ENCODE measurements around the gene NPIPB2.
A peak's percentile ranks its signal among the peaks of the same experiment; 100 is the strongest.
"Not testable (repeated sequence)": the region's sequence is repeated elsewhere in the genome, so short reads cannot be mapped to it uniquely, and the experiment has no call there.

Gene NPIPB2

DNA sequence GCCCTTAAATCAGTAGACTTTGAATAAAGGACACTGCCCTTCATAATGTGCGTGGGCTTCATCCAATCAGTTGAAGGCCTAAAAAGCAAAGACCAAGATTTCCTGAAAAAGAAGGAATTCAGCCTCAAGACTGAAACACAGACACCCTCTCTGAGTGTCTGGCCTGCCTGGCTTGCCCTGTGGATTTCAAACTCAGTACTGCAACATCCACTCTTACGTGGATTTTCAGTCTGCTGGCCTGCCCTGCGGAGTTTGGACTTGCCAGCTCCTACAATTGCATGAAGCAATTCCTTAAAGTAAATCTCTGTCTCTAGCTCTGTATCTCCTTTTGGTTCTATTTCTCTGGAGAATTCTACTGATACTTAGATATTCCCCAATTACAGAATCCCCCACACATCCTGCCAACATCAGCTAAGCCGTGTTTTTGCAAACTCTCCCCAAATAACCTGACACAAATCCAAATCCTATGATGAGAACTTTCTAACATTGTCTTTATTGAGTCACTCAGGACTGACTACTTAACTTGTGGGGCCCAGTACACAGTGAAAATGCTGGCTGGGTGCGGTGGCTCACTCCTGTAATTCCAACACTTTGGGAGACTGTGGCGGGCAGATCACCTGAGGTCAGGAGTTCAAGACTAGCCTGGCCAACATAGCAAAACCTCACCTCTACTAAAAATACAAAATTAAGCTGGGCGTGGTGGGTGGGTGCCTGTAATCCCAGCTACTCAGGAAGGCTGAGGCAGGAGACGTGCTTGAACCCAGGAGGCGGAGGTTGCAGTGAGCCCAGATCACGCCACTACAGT, 15.9 kb upstream of the NPIPB2 start:
- DNase-seq (ENCODE audit: low read depth) = no peak

DNA sequence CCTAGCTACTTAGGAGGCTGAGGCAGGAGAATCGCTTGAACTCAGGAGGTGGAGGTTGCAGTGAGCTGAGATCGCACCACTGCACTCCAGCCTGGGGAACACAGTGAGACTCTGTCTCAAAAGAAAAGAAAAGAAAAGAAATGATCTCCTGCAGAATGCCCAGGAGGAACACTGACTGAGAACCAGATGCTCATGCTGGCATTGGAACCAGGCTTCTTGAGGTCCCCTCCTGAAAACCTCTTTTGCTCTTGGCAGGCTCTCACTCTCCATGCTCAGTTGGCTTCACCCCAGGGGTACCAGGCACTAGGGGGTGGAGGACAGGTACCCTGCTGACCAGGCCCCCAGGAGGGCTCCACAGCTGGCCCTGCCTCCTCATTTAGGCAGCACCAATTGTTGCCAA, 14.7 kb upstream of the NPIPB2 start:
- no peak for DNase-seq (ENCODE audit: low read depth)

DNA sequence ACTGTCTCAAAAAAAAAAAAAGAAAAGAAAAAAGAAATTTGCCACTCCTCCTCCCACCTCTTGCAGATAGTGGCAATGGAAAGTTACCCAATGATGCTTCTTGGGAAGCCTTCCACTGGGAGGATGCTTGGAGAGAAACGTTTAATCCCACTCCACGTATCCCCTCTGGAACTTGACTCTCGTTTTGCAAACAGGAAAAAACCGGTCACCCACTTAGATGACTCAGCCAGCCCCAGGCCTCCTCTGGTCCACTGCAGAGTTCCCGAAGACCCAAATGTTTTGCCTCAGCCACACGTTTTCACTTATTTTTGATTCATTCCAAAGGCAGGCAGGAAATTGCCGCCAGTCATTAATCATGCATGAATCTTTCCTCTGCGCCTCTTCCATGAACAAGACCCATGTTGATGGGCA, 13.9 kb upstream of the NPIPB2 start:
- DNase-seq (ENCODE audit: low read depth) = no peak

DNA sequence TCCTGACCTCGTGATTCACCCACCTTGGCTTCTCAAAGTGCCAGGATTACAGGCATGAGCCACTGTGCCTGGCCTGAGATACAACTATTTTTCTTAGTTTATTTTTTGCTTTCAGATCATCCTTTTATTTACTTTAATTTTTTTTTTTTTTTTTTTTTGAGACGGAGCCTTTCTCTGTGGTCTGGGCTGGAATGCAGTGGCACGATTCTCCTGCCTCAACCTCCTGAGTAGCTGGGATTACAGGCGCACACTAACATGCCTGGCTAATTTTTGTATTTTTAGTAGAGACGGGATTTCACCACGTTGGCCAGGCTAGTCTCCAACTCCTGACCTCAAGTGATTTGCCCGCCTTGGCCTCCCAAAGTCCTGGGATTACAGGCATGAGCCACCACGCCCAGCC, 11.7 kb upstream of the NPIPB2 start:
- DNase-seq (ENCODE audit: low read depth) = not testable (repeated sequence)

DNA sequence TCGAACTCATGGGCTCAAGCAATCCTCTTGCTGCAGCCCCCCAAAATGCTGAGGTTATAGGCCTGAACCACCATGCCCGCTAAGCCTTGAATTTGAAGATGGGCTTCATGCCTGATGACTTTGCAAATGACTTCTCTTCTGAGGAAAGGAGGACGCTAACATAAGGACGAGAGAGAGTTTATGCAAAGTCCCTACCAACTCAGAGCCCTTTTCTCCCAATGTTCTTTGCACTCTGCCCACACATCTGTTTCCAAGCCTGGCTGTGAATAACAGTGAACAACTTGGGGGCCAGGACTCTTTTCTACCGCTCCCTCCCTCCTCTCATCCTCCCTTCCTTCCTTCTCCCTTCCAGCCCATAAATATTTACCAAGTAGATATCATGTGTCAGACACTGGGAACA, 8.5 kb upstream of the NPIPB2 start:
- DNase-seq (ENCODE audit: low read depth) = no peak

DNA sequence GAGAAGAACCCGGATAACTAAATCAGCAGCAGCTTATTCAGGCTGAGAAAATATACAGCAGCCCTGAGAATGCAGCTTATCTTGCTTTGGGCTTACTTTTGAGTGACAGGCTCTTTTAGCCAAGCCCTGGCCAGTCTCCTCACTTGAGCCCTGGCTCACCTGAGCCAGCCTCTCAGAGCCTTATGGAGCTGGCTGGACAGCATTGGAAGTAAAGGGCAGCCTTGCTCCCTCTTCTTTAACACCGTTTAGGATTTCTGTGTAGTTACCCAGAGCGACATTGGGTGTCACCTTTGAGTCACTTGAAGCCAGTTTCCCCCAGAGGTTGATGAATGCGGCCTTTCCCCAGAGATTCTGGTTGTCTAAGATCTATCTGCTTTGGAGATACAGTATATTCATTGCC, 7.7 kb upstream of the NPIPB2 start:
- DNase-seq (ENCODE audit: low read depth) = no peak

DNA sequence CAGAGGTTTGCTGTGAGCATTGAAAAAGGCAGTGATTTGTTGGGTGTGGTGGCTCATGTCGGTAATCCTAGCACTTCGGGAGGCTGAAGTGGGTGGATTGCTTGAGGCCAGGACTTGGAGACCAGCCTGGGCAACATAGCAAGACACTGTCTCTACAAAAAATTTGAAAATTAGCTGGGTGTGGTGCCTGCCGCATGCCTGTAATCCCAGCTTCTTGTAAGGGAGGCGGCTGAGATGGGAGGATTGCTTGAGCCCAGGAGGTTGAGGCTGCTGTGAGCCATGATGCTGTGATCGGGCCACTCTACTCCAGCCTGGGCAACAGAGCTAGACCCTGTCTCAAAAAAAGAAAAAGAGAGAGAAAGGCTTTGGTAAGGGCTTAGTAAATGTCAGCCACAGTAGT, 7.0 kb upstream of the NPIPB2 start:
- no peak for DNase-seq (ENCODE audit: low read depth)

DNA sequence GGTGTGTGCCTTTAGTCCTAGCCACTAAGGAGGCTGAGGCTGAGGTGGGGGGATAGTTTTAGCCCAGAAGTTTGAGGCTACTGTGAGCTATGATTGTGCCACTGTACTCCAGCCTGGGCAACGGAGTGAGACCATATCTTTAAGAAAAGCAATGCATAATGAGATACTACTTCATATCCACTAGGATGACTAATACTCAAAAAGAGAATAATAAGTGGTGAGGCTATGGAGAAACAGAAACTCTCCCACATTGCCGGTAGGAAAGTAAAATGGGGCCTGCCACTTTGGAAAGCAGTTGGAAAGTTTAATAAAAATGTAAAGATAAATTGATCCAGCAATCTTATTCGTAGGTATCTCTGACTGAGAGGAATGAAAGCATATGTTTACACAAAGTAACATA, 4.6 kb upstream of the NPIPB2 start:
- no peak for DNase-seq (ENCODE audit: low read depth)

DNA sequence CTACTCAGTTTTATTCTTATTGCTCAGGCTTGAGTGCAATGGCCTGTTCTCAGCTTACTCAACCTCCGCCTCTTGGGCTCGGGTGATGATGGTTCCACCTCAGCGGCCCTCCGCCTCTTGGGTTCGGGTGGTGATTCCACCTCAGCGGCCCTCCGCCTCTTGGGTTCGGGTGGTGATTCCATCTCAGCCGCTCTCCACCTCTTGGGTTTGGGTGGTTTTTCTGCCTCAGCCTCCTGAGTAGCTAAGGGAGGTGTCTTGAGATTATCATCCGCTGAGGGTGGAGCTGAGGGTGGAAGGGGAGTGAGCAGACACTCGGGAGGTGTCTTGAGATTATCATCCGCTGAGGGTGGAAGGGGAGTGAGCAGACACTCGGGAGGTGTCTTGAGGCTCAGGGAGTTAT, 14.5 kb downstream of the NPIPB2 start:
- not testable (repeated sequence) for DNase-seq (ENCODE audit: low read depth)

DNA sequence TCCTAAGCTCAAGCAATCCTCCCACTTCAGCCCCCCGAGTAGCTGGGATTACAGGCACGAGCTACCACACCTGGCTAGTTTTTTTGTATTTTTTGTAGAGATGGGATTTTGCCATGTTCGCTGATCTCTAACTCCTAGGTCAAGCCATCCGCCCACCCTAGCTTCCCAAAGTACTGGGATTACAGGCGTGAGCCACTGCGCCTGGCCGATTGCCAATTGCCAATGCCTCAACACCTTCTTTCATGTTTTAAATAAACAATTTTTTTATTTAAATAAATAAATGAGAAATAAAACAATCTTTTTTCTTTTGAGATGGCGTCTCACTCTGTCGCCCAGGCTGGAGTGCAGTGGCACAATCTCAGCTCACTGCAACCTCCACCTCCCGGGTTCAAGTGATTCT, 17.8 kb downstream of the NPIPB2 start:
- DNase-seq (ENCODE audit: low read depth) = not testable (repeated sequence)

DNA sequence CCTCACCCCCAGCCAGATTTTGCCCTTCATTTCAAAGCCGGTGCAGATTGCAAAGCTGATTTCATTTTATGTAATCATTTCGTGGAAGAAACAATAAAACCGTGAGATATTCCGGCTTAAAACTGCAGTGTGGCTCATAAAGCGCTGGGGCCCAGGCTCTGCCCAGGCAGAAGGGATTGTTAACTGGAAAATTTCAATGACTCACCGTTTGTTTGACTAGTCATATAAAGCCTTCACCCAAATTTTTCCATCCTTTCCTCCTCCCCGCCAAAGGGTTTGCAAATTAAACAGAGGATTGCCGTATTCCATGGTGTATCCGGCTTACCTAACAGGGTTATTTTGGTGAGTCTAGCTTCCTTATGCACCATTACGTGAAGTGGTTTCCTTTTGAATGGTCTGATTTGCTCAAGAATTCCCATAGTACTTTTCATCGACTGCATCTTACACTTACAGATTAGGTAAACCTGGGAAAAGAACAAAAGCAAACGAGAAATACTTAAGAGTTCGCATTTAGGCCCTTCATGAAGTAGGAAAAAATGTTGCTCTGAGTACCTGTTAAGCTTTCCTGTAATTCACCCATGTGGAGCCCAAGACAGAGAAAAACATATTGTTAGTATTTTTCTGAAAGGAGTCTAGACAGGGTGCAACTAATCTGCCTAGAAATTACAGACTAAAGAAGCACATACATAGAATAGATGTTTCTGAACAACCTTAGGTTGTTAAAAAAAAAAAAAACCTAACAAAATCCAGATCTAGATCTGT, 25.1 kb downstream of the NPIPB2 start:
- DNase-seq (ENCODE audit: low read depth) = no peak

DNA sequence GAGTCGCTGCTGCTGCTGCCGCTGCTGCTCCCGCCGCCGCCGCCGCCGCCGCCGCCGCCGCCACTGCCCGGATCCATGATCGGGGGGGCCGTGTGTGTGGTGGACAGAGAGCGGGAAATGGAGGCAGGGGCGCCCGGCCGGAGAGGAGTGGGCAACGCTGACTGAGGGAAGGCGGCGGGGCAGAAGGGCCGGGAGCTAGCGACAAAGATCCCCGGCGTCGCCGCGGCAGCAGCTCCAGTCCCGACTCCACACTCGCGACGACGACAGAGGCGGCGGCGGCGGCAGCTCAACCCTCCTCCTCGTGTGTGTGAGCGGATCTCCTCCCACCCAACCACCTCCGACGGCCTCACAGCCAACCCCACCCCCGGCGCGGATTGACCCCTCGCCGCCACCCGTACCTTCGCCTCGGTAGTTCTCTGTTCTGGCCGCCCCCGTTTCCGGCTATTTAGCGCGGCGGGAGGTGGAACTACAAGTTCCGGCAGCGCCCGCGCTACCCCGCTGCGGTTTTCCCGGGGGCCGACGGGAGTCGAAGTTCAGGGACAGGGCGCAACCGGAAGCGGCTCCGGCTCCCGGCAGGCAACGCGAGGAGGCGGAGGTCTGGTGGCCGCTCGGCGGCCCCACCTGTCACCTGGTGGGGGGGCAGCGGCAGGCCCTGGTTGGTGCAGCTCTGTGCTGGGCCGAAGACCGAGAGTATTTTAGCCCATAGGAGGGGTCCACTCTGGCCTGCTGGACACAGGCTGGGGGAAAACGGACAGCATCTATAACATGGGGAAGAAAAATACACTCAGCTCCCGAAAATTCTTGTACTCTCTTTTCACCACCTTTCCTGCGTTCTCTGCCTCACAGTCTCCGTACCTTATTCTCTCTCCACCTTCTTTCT, 26.0 kb downstream of the NPIPB2 start, which contains the start of gene GSPT1:
Gene GSPT1 (minus strand): TSS at position 313 of the 880 bp plus-strand sequence. CDS start 236 bp downstream, at position 77.
- peak; percentile 97 for DNase-seq (ENCODE audit: low read depth)

DNA sequence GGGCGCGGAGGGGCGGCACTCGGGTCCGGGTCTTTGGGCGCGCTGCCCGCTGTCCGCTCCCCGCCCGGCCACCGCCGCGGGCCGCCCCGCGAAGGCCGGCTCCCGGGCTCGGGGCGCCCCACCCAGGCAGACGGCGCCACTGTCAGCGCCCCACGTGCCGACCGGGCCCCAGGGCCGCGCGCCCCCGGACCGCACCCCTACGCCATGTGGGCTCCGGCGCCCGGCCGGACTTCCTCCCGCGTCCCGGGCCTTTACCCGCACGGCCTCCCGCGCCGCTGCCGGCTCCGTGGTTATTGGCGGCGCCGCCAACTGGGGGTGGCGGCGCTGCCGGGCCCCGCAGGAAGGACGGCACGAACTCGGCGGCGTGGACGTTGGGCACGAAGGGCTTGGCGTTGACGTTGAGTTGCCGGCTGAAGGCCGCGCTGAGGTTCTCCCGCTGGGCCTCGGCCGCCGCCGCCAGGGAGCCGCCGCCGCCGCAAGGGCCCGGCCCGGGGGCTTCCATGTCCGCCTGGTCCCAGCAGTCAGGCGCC, 26.7 kb downstream of the NPIPB2 start:
- no peak for DNase-seq (ENCODE audit: low read depth)

DNA sequence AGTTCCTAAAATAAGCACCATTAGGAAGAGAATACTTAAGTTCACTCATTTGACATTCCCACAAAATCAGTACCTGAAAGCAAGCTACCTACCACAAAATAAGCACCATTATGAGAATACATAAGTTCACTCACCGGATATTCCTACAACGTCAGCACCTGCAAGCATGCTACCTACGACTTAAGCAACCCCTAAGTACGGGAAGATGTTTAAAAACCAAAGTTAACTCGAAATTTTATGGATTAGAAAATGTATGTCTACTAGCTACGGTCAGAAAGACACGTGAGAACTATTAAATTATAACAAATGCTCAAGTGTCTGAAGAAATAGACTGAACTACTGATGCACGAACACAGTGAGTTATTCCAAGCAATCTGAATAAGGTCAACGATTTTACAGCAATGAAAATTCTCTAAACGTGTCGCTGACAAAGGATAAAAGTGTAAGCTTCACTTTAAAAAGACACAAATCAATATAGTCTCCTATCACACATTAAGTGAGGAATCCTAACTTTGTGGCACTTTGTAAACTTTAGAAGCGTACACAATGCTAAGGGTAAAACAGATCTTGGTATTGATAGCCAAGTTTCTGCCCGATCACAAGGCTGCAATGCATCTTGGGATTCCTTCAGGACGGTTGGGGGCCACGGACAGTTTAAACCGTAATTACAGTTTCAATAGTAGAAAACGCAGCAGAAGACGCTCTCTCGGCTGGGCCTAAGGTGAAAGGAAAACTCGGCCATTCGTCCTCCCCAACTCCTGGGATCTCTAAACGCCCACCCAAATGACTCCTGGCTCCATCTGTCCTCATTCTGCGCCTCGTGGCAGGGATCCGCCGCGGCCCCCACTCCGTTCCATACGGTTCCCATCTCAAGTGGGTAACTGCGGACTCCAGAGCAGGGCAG, 27.4 kb downstream of the NPIPB2 start:
- peak; percentile 10 for DNase-seq (ENCODE audit: low read depth)

DNA sequence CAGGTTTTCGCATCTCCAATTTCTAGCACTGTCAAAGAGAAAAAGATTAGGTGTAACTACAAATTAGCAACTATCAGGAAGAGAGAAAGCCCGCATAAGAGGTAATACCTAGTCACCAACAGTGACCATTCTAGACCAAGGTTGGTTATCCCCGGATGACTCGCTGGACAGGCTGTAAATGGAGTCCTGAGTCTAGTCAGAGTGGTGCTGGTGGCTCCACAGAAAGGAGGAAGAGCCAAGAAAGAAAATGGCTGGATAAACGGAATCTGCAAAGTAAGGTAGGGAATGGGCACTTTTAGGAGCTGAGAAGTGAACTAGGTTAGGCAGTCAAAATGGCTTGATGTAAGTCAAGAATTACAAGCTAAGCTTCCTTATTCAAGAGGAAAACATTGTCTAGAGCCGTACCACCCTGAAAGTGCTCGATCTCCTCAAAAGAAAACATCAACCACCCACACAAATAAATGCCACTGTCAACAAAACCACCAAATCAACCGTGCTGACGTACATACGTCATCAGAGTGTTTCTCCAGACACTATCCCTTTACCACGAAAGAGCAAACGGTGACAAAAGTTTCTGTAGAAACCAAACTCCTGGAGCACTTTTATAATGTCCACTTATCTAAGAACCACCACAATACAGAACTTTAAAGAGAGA, 28.3 kb downstream of the NPIPB2 start:
- no peak for DNase-seq (ENCODE audit: low read depth)

DNA sequence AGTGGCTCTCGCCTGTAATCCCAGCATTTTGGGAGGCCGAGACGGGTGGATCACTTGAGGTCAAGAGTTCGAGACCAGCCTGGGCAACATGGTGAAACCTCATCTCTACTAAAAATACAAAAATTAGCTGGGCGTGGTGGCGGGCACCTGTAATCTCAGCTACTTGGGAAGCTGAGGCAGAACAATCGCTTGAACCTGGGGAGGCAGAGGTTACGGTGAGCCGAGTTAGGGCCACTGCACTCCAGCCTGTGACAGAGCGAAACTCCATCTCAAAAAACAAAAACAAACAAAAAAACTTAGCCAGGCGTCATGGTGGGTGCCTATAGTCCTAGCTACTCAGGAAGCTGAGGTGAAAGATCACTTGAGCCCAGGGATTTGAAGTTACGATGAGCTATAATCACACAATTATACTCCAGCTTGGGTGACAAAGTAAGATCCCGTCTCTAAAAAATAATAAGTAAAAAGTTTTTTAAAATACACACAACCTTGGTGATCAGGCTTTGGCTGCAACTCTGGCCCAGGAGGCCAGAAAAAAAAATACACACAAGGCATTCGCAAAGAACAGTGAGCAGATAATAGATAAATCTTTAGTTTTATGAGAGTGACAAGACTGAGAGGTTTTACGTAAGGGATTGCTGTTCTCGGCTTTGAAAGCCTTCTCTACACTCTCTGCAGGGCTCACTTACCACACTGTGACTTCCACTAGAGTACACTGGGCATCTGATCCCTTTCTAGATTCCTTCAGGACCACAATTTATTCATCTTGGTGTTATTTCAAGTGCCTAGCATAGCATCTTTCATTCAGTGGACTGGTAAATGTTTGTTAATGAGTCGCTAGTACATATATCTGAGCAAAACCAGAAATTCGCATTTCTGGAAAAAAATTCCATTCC, 31.9 kb downstream of the NPIPB2 start:
- no peak for DNase-seq (ENCODE audit: low read depth)

DNA sequence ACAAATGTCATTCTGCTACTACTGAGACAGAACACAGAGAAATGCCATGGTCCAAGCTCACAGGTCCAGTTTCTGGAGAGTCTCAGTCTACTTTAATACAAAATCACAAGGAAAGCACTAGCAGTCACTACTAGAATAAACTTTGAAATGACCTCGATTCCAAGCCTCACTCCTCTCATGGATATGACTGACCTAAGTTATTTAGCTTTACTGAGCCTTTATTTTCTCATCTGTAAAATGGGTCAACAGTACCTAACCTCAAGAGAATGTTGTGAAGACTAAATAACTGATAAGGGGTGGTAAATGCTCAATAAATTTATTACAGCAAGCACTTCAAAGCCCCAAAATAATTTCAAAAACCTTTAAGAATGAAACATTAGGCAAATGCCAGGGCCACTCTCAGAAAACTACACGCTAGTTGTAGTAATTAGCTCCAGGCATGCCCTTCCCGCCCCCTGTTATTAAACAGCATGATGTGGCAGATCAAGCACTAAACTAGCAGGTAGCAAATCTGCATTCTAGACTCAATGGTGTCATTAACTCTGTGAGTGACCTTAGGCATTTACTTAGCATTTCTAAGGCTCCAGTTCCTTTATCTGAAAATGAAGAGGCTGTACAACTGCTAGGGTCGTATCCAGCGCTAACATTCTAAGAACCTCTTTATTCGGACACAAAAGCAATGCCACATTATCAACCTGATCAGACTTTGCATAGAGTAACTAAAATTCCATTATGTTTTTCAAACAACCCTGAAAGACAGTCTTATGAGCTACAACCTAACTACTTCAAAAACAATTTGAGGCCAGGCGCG, 34.5 kb downstream of the NPIPB2 start:
- no peak for DNase-seq (ENCODE audit: low read depth)

DNA sequence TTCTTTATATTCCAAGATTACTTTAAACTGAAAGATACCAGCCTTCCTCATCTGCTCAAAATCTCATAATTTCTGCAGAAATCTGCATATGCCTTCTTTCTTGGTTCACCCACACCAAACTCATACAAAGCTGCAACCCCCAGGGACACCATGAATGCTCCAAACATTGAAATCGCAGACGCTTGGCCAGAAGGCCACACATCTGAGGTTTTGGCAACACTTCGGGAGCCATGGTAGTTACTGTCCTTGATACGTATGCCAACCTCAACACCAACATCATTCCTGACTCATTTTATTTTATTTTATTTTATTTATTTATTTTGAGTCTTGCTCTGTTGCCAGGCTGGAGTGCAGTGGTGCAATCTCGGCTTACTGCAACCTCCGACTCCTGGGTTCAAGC, 37.9 kb downstream of the NPIPB2 start:
- DNase-seq (ENCODE audit: low read depth) = no peak

DNA sequence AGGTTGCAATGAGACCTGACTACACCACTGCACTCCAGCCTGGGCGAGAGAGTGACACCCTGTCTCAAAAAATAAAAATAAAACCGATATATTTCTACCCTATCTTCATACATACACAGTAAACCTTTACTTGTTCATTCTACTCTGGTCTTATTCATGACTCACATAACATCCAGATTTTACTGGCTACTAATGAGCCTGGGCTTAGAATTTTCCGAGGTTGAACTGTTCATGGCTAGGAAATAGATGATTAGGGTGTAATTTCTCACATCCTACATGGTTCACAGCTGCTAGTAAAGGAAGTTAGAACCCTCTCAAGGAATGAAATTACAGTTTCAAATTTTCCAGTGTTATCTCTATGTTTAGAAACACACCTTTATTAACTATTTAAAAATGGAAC, 40.8 kb downstream of the NPIPB2 start:
- no peak for DNase-seq (ENCODE audit: low read depth)

Data from stimulated activated CD8-positive, alpha-beta memory T cell treated with anti-CD3 and anti-CD28 coated beads, Interleukin-15, amount 100 ng/mL, for 24 hours (primary cell).